ENCODE data around the gene RNF207.

RNF207 gene

GRCh38 chr1:6197746-6198427 is 8.0 kb upstream of the RNF207 start:
- Histone ChIP-seq H3K9me2 (replicated peaks; ENCODE audit: low read depth, low read length) (no peaks in the 10 kb centered on the region), H3K27me3 (ENCODE audit: insufficient read depth, low read length, poor library complexity, severe bottlenecking) (peaks cover 19% of the 10 kb centered on the region), H3F3A (ENCODE audit: low read depth) (no peaks in the 10 kb centered on the region), H4K20me1 (ENCODE audit: insufficient read depth, low read length, poor library complexity, severe bottlenecking) (peaks cover 52% of the 10 kb centered on the region), H3K9ac (ENCODE audit: low read depth, low read length, poor library complexity, severe bottlenecking) (peak overlapping the region; percentile 92), H3K4me3 (ENCODE audit: low read length, poor library complexity, severe bottlenecking) (peak overlapping the region; percentile 87), H3K4me1 (ENCODE audit: insufficient read depth, low read length, poor library complexity, severe bottlenecking) (peaks cover 39% of the 10 kb centered on the region), H2AFZ (ENCODE audit: low read length) (no peak overlapping the region), H3K4me2 (ENCODE audit: low read depth, low read length, poor library complexity, severe bottlenecking) (peak overlapping the region; percentile 78), H3K79me2 (ENCODE audit: insufficient read depth, low read length) (peaks cover 59% of the 10 kb centered on the region), H3K9me3 (ENCODE audit: insufficient read depth, low read depth, low read length) (no peaks in the 10 kb centered on the region), H3K36me3 (ENCODE audit: insufficient read depth, low read length) (peaks cover 30% of the 10 kb centered on the region; the same call in 1 of the 2 replicates)
- TF ChIP-seq CTCF (conservative IDR thresholded peaks at IDR 0.05; ENCODE audit: low read length) (no peak), EZH2phosphoT487 (IDR thresholded peaks at IDR 0.05; ENCODE audit: borderline replicate concordance) (no peak)

GRCh38 chr1:6198646-6199297 is 7.1 kb upstream of the RNF207 start:
- Histone ChIP-seq H3K79me2 (ENCODE audit: insufficient read depth, low read length) (peaks cover 51% of the 10 kb centered on the region), H3K4me2 (ENCODE audit: low read depth, low read length, poor library complexity, severe bottlenecking) (peak overlapping the region; percentile 78), H2AFZ (ENCODE audit: low read length) (peak overlapping the region; percentile 36; the same call in 1 of the 2 replicates), H3K36me3 (ENCODE audit: insufficient read depth, low read length) (peaks cover 21% of the 10 kb centered on the region; the same call in 1 of the 2 replicates), H4K20me1 (ENCODE audit: insufficient read depth, low read length, poor library complexity, severe bottlenecking) (peaks cover 46% of the 10 kb centered on the region), H3K9me3 (ENCODE audit: insufficient read depth, low read depth, low read length) (no peaks in the 10 kb centered on the region), H3K9me2 (replicated peaks; ENCODE audit: low read depth, low read length) (no peaks in the 10 kb centered on the region), H3K4me1 (ENCODE audit: insufficient read depth, low read length, poor library complexity, severe bottlenecking) (peaks cover 39% of the 10 kb centered on the region), H3K9ac (ENCODE audit: low read depth, low read length, poor library complexity, severe bottlenecking) (peak overlapping the region; percentile 92), H3K27me3 (ENCODE audit: insufficient read depth, low read length, poor library complexity, severe bottlenecking) (peaks cover 24% of the 10 kb centered on the region), H3F3A (ENCODE audit: low read depth) (no peaks in the 10 kb centered on the region), H3K4me3 (ENCODE audit: low read length, poor library complexity, severe bottlenecking) (peak overlapping the region; percentile 87)
- no peak for TF ChIP-seq CTCF (conservative IDR thresholded peaks at IDR 0.05; ENCODE audit: low read length)
- no peak for TF ChIP-seq EZH2phosphoT487 (IDR thresholded peaks at IDR 0.05; ENCODE audit: borderline replicate concordance)

- peak within 1 kb of the TSS; percentile 87 for H3K4me3 ChIP-seq (ENCODE audit: low read length, poor library complexity, severe bottlenecking)
- H3K9me2 ChIP-seq (replicated peaks; ENCODE audit: low read depth, low read length), result no peaks in the 10 kb centered on the region
- no peaks in the 10 kb centered on the region for H3K9me3 ChIP-seq (ENCODE audit: insufficient read depth, low read depth, low read length)
- H3K27me3 ChIP-seq (ENCODE audit: insufficient read depth, low read length, poor library complexity, severe bottlenecking), result peaks cover 24% of the 10 kb centered on the region
- H4K20me1 ChIP-seq (ENCODE audit: insufficient read depth, low read length, poor library complexity, severe bottlenecking), result peaks cover 38% of the 10 kb centered on the region
- peaks cover 43% of the 10 kb centered on the region for H3K79me2 ChIP-seq (ENCODE audit: insufficient read depth, low read length)
- peaks cover 14% of the 10 kb centered on the region; the same call in 1 of the 2 replicates for H3K36me3 ChIP-seq (ENCODE audit: insufficient read depth, low read length)
- TF ChIP-seq CTCF (conservative IDR thresholded peaks at IDR 0.05; ENCODE audit: low read length), result no peak
- TF ChIP-seq EZH2phosphoT487 (IDR thresholded peaks at IDR 0.05; ENCODE audit: borderline replicate concordance), result no peak
- H3K4me1 ChIP-seq (ENCODE audit: insufficient read depth, low read length, poor library complexity, severe bottlenecking), result peaks cover 39% of the 10 kb centered on the region
- peak within 1 kb of the TSS; percentile 94 for H2AFZ ChIP-seq (ENCODE audit: low read length)
- no peaks in the 10 kb centered on the region for H3F3A ChIP-seq (ENCODE audit: low read depth)
- H3K9ac ChIP-seq (ENCODE audit: low read depth, low read length, poor library complexity, severe bottlenecking), result peak within 1 kb of the TSS; percentile 92
- H3K4me2 ChIP-seq (ENCODE audit: low read depth, low read length, poor library complexity, severe bottlenecking), result peak within 1 kb of the TSS; percentile 78
These were observed 6.4 kb upstream of the RNF207 start, which contains the start of gene RPL22 for GRCh38 chr1:6199298-6200187. TSS of gene RPL22 (minus strand) at chr1:6199595. CDS start at chr1:6199573, 22 bp downstream.

Measured in Loucy (cell line).